NB4 (cell line): ENCODE results near the gene OR5T3.
"Not testable (repeated sequence)": the region's sequence is repeated elsewhere in the genome, so short reads cannot be mapped to it uniquely, and the experiment has no call there.

Experiments used
- DNase-seq: peaks from one replicate; pipeline ENCODE4 v3.0.0; 2010; ENCODE audit warnings: low read depth
- H3K4me3 ChIP-seq: one replicate; pipeline ENCODE4 v1.5.1; 2011; ENCODE audit warnings: mild to moderate bottlenecking, low read depth, low read length, moderate library complexity
- CTCF ChIP-seq: IDR thresholded peaks from one replicate; pipeline ENCODE4 v1.5.1; 2012; ENCODE audit warnings: low read depth, low read length
- MYC ChIP-seq: IDR thresholded peaks from 2 replicates; pipeline ENCODE4 v1.6.1; 2011; ENCODE audit warnings: low read depth, low read length
- POLR2A ChIP-seq: IDR thresholded peaks from 2 replicates; pipeline ENCODE4 v1.6.1; 2011; ENCODE audit warnings: mild to moderate bottlenecking; ENCODE audit not compliant: insufficient read length; ENCODE audit errors: extremely low read depth
- TF ChIP-seq, protein P1 (sequence below): IDR thresholded peaks from 2 replicates; pipeline ENCODE4 v1.6.1; 2011; ENCODE audit warnings: low read depth, low read length

The OR5T3 gene

DNA sequence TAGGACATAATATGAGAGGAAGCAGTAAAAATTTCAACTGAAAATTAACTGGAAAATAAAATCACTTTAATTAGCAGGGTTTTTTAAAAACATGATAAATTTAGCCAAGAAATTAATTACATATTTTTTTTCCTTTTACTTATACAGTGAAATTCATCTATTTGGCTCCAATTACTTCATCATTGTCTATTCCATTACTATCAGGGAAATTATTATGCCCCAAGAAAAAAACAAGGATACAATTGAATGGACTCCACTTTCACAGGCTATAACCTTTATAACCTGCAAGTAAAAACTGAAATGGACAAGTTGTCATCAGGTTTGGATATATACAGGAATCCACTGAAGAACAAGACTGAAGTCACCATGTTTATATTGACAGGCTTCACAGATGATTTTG lies at the start of gene OR5T3:
Gene OR5T3 (plus strand): TSS at position 301 of the 400 bp plus-strand sequence. CDS start 0 bp downstream, at position 301.
- no peak for TF ChIP-seq MYC
- TF ChIP-seq, protein P1, sequence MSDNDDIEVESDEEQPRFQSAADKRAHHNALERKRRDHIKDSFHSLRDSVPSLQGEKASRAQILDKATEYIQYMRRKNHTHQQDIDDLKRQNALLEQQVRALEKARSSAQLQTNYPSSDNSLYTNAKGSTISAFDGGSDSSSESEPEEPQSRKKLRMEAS, result no peak
- H3K4me3 ChIP-seq, result no peak within 1 kb of the TSS
- no peak for DNase-seq

- no peak for DNase-seq
- no peak for TF ChIP-seq MYC
- TF ChIP-seq POLR2A, result no peak
- TF ChIP-seq, protein P1, result no peak
- TF ChIP-seq CTCF, result no peak
- no peak overlapping the region for H3K4me3 ChIP-seq
These were observed 44.3 kb upstream of the OR5T3 start for GRCh38 chr11:56207790-56208189.

DNA sequence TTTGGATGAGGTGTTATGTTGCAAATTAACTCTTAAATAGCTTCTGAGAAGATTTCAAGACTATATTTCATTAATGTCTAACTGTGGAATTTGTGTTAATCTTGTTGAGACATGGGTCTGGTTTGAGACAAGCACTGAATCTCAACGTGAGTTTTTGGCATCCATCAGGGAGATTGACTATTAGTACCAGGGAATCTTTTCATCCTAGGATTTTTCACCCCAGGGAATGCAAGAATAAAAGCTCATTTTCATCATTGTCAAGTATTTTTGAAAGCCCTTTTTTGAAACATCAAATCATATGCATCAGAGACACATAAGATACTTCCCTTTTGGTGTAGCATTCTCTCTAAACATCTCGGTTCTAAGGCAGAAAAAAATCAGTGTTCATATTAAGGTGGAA lies 37.5 kb upstream of the OR5T3 start:
- TF ChIP-seq CTCF, result no peak
- no peak for TF ChIP-seq POLR2A
- TF ChIP-seq, protein P1, result no peak
- no peak for TF ChIP-seq MYC
- no peak overlapping the region for H3K4me3 ChIP-seq
- no peak for DNase-seq

DNA sequence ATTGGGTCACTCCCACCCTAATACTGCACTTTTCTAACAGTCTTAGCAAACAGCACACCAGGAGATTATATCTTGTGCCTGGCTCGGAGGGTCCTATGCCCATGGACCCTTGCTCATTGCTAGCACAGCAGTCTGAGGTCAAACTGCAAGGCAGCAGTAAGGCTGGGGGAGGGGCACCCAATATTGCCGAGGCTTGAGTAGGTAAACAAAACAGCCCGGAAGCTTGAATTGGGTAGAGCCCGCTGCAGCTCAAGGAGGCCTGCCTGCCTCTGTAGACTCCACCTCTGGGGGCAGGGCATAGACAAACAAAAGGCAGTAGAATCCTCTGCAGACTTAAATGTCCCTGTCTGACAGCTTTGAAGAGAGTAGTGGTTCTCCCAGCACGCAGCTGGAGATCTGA lies 32.3 kb upstream of the OR5T3 start:
- not testable (repeated sequence) for H3K4me3 ChIP-seq, DNase-seq

DNA sequence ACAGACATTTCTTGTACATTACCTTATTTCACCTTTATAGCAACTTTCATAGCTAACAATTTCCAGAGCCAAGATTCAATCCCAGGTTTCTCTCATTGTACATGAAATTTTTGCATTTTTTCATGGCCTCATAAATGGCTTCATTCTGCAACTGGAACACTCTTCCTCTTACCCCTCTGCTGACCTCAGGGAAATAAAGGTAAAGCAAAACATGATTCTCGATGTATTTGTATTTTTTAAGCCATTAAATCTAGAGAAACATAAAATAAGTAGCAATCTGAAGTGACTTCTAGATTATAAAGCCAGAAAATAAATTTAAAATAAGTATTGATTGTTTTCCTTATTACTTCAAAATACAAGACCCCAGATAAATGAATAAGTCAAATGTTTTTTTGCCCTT lies 17.9 kb upstream of the OR5T3 start, which contains the start of gene OR5T2:
Gene OR5T2 (minus strand): TSS at position 101 of the 400 bp plus-strand sequence. CDS start 1,193 bp downstream, outside the sequence.
- no peak for DNase-seq
- H3K4me3 ChIP-seq, result no peak within 1 kb of the TSS
- no peak for TF ChIP-seq POLR2A
- no peak for TF ChIP-seq MYC
- TF ChIP-seq, protein P1, result no peak
- no peak for TF ChIP-seq CTCF

GRCh38 chr11:56271092-56271491 lies 19.0 kb downstream of the OR5T3 start:
- TF ChIP-seq CTCF, result no peak
- TF ChIP-seq, protein P1, result no peak
- no peak for TF ChIP-seq MYC
- TF ChIP-seq POLR2A, result no peak
- no peak for DNase-seq
- H3K4me3 ChIP-seq, result no peak overlapping the region

- no peak for TF ChIP-seq MYC
- no peak for TF ChIP-seq CTCF
- TF ChIP-seq, protein P1, result no peak
- TF ChIP-seq POLR2A, result no peak
- no peak for DNase-seq
These were observed 21.8 kb downstream of the OR5T3 start, which contains the start of gene OR5T1 for GRCh38 chr11:56273854-56274253. OR5T1 (plus strand) TSS chr11:56274154; CDS start chr11:56275639, 1,485 bp downstream.

More at GRCh38 chr11:56273854-56274253, 21.8 kb downstream of the OR5T3 start, which contains the start of gene OR5T1:
- H3K4me3 ChIP-seq, result no peak within 1 kb of the TSS
